T-helper 17 cell (primary cell): ENCODE results near the gene NT5DC2. TPM values are rescaled to one million over a fixed set of nuclear protein-coding genes. Genes with fewer than 3 reads are reported as not detected.

ENCODE experiments used
- ATAC-seq: fragments of 150-1000 bp; cut with Tn5 transposase; 2 replicates; pipeline ENCODE4 v1.10.0; 2021; ENCODE audit warnings: mild to moderate bottlenecking, moderate library complexity
- DNase-seq, 3 donors: peaks; one replicate each; pipeline versions ENCODE4 v3.0.0 to v3.0.0-alpha.2; 2020 to 2021
- H3K9me3 ChIP-seq: one replicate; pipeline ENCODE4 v1.7.0; 2013; ENCODE audit warnings: low read length, mild to moderate bottlenecking; ENCODE audit not compliant: control insufficient read depth, poor library complexity, severe bottlenecking
- H3K27ac Mint-ChIP-seq: one replicate; pipeline ENCODE4 v1.8.0; 2022; ENCODE audit warnings: mild to moderate bottlenecking, moderate library complexity, mixed read lengths
- H3K27me3 Mint-ChIP-seq: one replicate; pipeline ENCODE4 v1.8.0; 2022; ENCODE audit warnings: mixed read lengths
- H3K36me3 Mint-ChIP-seq: one replicate; pipeline ENCODE4 v1.8.0; 2022; ENCODE audit warnings: low read depth, mixed read lengths
- H3K4me1 Mint-ChIP-seq: one replicate; pipeline ENCODE4 v1.8.0; 2022; ENCODE audit warnings: mild to moderate bottlenecking, mixed read lengths
- H3K4me3 Mint-ChIP-seq: one replicate; pipeline ENCODE4 v1.8.0; 2022; ENCODE audit warnings: mild to moderate bottlenecking, moderate library complexity, mixed read lengths
- total RNA-seq, 4 donors: library from RNA in 2 of 4; stranded (reverse) in 2 of 4; gene quantifications; one replicate each; pipeline ENCODE4 v1.2.3 and lab custom pipeline; 2022 to 2026

NT5DC2 gene
- total RNA-seq, 2 donors from 2014 or later = 2.3 to 2.5 TPM

DNA sequence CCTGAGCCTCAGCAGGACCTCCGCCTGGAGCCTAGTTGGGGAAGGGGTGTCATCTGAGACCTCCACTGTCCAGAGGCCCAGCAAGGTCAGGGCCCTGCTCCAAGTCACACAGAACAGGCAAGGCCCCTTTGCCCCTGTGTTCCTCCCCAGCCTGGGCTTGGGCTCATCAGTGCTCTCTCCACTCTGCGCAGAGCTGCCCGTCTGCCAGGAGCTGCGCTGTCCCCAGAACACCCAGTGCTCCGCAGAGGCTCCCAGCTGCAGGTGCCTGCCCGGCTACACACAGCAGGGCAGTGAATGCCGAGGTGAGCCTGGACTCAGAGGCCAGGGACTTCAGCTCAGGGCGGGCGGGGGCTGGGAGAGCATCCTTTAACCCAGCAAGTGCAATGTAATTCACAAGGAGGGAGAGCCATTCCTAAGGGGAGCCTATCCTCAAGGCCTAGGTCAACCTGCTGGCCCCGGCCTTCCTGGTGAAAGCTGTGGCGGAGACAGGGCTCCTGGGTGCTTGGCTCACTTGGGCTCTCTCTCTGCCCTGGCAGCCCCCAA, 30.8 kb downstream of the NT5DC2 start:
- Mint-ChIP-seq H3K36me3 (no peaks in the 10 kb centered on the region), H3K27ac (no peak overlapping the region), H3K4me3 (no peak overlapping the region), H3K4me1 (no peaks in the 10 kb centered on the region), H3K27me3 (no peaks in the 10 kb centered on the region)
- DNase-seq (no peak), ATAC-seq (no peak)
- no peaks in the 10 kb centered on the region for H3K9me3 ChIP-seq

DNA sequence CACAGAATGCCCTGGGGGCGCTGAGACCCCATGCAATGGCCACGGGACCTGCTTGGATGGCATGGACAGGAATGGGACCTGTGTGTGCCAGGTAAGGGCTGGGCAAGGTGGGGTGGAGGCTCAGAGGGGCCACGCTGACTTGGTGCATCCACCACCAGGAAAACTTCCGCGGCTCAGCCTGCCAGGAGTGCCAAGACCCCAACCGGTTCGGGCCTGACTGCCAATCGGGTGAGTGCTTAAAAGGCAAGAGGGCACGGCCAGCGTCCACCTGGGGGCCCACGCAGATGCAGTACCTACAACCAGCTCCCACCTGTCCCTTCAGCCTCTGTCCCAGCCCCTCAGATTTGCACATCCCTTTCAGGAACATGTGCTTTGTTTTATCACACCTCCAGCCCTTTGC, 31.7 kb downstream of the NT5DC2 start:
- Mint-ChIP-seq H3K36me3 (no peaks in the 10 kb centered on the region), H3K4me1 (no peaks in the 10 kb centered on the region), H3K4me3 (no peak overlapping the region), H3K27me3 (no peaks in the 10 kb centered on the region), H3K27ac (no peak overlapping the region)
- DNase-seq (no peak), ATAC-seq (no peak)
- H3K9me3 ChIP-seq = no peaks in the 10 kb centered on the region

DNA sequence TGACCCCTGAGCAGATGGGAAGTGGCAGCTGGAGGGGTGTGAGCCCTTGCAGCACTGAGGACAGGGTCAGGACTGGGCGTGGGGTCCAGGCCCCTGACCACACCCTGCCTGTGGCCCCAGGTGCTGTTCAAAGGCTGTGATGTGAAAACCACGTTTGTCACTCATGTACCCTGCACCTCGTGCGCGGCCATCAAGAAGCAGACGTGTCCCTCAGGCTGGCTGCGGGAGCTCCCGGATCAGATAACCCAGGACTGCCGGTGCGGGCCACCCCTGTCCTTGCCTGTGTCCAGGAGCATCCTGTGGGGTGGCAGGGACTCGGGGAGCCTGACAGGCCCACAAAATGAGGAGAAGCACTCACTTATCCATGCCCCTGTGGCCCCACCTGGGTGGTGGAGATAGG, 32.6 kb downstream of the NT5DC2 start:
- no peak for ATAC-seq
- Mint-ChIP-seq H3K4me3 (no peak overlapping the region), H3K4me1 (no peaks in the 10 kb centered on the region), H3K27me3 (no peaks in the 10 kb centered on the region), H3K27ac (no peak overlapping the region), H3K36me3 (no peaks in the 10 kb centered on the region)
- DNase-seq = no peak
- H3K9me3 ChIP-seq = no peaks in the 10 kb centered on the region

DNA sequence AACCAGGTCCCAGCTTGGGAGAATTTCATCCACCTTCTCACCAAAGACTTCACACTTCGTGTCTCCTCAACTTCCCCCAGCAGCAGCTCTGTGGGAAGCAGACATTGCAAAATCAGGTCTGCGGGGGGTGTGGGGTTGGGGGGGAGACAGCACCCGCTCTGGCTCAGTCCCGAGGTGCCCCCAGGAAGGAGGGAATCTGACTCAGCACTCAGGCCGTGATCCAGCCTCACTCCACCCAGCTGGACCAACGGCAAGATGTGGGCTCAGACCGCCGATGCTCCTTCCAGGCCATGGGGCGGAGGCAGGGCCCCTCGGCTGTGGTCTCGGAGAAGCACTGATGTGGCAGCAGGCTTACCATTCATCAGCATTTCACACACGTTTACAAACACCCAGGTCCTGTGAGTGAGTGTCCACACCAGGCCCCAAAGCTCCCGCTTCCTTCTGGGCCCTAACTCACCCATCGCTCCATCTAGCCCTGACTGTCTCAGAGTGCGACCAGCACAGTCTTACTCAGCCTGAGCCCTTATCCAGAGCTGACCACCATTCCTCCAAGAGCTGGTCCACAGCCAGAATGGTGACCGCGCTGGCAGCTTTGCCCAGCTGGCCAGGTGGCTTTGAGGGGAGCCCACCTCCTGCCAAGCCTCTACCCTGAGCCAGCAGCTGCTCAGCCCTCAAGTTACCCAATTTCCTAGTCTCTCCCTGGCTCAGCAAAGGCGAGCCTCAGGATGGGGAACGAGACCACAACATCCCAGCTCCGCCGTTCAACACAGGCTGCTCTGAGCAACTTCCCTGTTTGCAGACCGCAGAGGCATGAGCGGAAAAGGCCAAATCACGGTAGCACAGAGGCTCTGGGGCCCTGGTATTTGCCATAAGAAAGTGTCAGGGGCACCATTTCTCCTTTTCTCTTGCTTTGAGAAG, 35.3 kb downstream of the NT5DC2 start:
- H3K27ac Mint-ChIP-seq = no peak overlapping the region
- H3K4me3 Mint-ChIP-seq = no peak overlapping the region
- ATAC-seq = peak; percentile 46
- no peaks in the 10 kb centered on the region for H3K9me3 ChIP-seq
- peaks cover 4% of the 10 kb centered on the region for H3K4me1 Mint-ChIP-seq
- H3K27me3 Mint-ChIP-seq = no peaks in the 10 kb centered on the region
- no peak for DNase-seq
- no peaks in the 10 kb centered on the region for H3K36me3 Mint-ChIP-seq

DNA sequence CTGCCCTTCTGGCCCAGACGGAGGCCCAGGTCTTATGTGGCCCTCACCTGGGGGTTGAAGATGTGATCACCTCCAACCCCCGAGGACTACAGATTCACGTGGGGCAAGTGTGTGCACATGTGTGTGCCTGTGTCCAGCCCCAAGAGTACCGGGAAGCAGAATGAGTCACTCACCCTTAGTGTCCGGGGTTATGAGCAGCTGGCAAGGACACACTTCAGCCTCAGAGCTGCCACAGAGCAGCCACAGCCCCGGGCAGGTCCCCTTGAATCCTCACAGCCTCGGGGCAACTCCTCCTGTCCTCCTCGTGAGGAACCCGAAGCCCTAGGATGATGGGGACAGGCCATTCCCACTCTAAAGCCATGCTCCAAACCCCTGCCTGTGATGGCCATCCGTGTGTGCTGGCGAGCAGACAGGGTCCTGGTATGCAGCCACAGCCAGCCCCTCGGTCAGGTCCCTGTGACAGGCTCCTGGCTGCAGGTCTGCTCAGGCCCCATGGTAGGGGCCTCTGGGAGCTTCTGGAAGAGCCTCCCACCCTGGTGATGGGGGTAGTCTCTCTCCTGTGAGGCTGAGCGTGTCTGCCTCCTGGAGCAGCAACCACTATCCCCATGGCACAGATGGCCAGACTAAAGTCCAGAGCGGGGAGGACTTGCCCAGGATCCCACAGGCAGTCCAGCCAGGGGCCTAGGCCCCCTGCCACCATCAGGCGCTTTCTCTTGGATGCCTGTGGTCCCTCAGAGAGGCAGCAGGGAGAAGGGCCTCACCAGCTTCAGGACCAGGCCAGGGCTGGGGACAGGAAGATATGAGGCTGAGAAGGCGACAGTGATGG, 37.7 kb downstream of the NT5DC2 start:
- ATAC-seq = no peak
- Mint-ChIP-seq H3K36me3 (no peaks in the 10 kb centered on the region), H3K27me3 (no peaks in the 10 kb centered on the region), H3K27ac (no peak overlapping the region), H3K4me1 (peaks cover 4% of the 10 kb centered on the region), H3K4me3 (no peak overlapping the region)
- no peak for DNase-seq
- H3K9me3 ChIP-seq = no peaks in the 10 kb centered on the region

DNA sequence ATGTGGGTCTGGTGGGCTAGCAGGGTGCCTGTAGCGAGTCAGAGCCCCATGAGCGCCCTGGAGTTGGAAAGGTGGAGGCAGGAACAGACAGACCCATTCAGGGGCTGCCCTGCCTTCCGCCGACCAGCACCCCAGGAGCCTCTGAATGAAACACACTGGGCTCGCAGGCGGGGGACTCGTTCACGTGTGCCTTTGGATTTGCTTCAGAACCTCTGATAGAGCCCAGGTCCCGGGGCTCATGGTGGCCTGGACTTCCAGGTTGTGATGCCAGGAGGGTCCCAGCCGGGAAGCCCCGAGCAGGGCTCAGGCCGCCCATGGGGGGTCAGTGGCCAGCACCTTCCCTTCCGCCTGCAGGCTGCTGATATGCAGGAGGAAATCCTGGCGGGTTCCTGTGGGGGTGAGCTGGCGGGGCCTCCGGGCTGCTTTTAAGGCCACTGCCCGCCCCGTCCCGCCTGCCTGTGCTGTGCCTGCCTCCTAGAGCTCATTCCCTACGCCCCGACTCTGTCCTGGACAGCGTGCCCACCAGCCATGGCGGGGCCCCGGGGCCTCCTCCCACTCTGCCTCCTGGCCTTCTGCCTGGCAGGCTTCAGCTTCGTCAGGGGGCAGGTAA, 38.7 kb downstream of the NT5DC2 start, which contains the start of gene STAB1:
TSS of gene STAB1 (plus strand) at position 453 of the 610 bp plus-strand sequence. CDS start at position 529, 76 bp downstream.
- no peak for ATAC-seq

DNA sequence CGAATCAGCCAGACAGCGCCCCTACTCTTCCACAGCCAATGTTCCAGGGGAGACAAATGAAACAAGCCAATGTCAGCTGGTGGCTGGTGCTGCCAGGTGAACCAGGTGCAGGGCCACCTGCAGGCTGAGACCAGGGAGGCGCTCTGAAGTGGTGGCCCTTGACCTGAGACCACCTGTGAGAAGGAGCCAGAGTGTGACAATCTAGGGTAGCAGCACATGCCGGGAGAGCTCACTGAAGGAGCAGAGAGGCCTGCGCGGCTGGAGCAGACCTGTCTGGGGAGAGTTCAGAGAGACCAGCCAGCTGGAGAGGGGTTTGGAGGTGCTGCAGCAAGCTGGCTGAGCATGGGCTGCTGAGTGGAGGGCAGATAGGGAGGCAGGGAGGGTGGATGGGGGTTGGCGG, 39.2 kb downstream of the NT5DC2 start:
- ATAC-seq (no peak), DNase-seq (no peak)
- Mint-ChIP-seq H3K27ac (peak overlapping the region; percentile 24), H3K27me3 (no peaks in the 10 kb centered on the region), H3K36me3 (no peaks in the 10 kb centered on the region), H3K4me3 (no peak overlapping the region), H3K4me1 (peaks cover 8% of the 10 kb centered on the region)
- H3K9me3 ChIP-seq = no peaks in the 10 kb centered on the region

More for the DNA sequence above, 38.7 kb downstream of the NT5DC2 start, which contains the start of gene STAB1:
- no peaks in the 10 kb centered on the region for H3K36me3 Mint-ChIP-seq
- peaks cover 8% of the 10 kb centered on the region for H3K4me1 Mint-ChIP-seq
- H3K27me3 Mint-ChIP-seq = no peaks in the 10 kb centered on the region
- no peak for DNase-seq
- H3K4me3 Mint-ChIP-seq = no peak within 1 kb of the TSS
- H3K9me3 ChIP-seq = no peaks in the 10 kb centered on the region
- H3K27ac Mint-ChIP-seq = peak within 1 kb of the TSS; percentile 24

DNA sequence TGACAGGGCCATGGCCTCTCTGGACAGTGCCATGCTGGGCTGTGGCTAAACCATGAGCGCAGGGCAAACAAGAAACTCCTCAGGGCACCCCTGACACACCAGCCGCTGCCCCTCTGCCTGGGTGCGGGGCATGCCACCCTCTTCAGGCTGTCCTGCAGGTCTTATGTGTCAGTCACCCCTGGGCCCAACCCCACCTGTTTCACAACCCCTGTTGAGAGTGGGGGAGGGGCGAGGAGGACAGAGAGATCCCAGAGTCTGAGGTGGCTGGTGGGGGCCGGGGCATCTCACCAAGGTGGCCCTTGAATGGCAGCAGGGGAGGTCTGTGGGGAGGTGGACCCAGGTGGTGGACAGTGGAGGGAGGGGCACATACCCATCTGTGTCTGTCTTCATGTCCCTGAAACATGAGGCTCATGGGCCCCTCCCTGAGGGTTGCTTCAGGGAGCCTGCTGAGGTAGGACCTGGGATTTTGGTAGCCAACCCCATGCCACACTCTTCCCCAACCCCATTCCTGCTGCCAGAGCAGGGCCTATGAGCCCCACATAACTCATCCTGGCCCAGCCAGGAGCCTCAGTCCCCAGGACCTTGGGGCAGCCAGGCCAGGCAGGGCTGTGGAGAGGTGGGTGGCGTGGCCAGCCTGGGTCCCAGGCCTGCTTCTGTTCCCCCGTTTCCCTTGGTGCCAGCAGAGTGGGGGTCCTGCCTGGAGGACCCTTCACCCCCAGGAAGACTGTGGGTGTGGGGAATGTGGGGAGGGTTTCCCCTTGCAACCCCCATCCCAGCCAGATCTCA, 40.2 kb downstream of the NT5DC2 start:
- no peak overlapping the region for H3K4me3 Mint-ChIP-seq
- no peaks in the 10 kb centered on the region for H3K36me3 Mint-ChIP-seq
- H3K27ac Mint-ChIP-seq = no peak overlapping the region
- H3K4me1 Mint-ChIP-seq = peaks cover 8% of the 10 kb centered on the region
- H3K9me3 ChIP-seq = no peaks in the 10 kb centered on the region
- H3K27me3 Mint-ChIP-seq = no peaks in the 10 kb centered on the region
- ATAC-seq = no peak
- DNase-seq = no peak

DNA sequence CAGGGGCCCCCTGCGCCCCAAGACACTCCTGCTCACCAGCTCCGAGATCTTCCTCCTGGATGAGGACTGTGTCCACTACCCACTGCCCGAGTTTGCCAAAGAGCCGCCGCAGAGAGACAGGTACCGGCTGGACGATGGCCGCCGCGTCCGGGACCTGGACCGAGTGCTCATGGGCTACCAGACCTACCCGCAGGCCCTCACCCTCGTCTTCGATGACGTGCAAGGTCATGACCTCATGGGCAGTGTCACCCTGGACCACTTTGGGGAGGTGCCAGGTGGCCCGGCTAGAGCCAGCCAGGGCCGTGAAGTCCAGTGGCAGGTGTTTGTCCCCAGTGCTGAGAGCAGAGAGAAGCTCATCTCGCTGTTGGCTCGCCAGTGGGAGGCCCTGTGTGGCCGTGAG, 41.6 kb downstream of the NT5DC2 start:
- no peaks in the 10 kb centered on the region for H3K27me3 Mint-ChIP-seq
- H3K36me3 Mint-ChIP-seq = no peaks in the 10 kb centered on the region
- H3K27ac Mint-ChIP-seq = no peak overlapping the region
- no peaks in the 10 kb centered on the region for H3K9me3 ChIP-seq
- no peak overlapping the region for H3K4me3 Mint-ChIP-seq
- DNase-seq (no peak), ATAC-seq (no peak)
- peaks cover 8% of the 10 kb centered on the region for H3K4me1 Mint-ChIP-seq

DNA sequence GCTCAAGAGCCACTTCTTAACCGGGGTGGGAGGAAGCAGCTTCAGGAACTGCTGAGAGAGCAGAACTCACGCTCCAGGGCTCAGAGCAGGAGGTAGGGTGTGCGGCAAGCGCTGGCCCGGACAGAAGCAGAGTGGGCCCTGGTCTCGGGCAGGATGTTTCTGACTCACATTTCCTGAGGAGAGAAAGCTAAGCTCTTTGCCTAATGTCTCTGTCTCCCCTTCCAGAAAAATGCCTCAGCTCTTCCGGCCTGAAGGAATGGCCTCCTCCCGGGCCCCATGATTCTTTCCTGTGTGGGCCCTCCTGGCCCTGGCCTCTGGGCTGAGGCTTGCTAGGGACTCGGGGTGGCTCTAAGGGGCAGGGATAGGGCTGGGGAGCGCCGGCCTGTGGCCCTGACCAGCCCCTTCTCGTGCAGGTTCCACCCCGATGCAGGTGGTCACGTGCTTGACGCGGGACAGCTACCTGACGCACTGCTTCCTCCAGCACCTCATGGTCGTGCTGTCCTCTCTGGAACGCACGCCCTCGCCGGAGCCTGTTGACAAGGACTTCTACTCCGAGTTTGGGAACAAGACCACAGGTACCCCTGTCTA, 42.6 kb downstream of the NT5DC2 start:
- no peaks in the 10 kb centered on the region for H3K9me3 ChIP-seq
- H3K27ac Mint-ChIP-seq = peak overlapping the region; percentile 14
- DNase-seq (no peak), ATAC-seq (peak; percentile 32)
- no peak overlapping the region for H3K4me3 Mint-ChIP-seq
- H3K4me1 Mint-ChIP-seq = peaks cover 8% of the 10 kb centered on the region
- no peaks in the 10 kb centered on the region for H3K36me3 Mint-ChIP-seq
- H3K27me3 Mint-ChIP-seq = no peaks in the 10 kb centered on the region

DNA sequence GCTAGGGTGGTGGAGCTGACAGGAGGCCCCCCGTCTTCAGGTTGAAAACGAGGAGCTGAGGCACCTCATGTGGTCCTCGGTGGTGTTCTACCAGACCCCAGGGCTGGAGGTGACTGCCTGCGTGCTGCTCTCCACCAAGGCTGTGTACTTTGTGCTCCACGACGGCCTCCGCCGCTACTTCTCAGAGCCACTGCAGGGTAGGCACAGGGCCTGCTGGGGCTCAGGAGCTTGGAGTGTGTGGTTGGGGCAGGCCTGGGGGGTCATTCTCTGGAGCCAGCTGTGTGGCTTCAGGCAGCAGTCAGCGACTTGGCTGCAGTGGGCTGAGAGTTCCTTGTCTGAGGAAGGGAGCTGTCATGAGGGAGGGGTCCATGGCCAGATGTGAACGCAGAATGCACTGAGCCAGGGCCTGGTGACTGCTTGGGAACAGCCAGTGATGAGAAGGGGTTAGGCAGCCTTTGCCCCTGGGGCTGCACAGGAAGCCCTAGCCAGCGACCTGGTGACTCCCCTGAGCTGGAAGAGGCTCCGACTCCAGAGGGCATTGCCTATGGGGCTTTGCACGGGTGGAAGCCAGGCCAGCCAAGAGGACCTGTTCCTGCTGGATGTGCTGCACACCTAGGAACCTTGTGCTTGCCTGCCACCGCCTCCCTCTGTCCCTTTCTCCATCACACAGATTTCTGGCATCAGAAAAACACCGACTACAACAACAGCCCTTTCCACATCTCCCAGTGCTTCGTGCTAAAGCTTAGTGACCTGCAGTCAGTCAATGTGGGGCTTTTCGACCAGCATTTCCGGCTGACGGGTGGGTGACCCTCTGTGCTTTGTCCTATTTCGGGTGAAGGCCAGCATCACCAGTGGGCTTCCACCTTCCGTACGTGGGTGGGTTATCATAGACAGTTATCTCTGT, 43.4 kb downstream of the NT5DC2 start:
- peaks cover 8% of the 10 kb centered on the region for H3K4me1 Mint-ChIP-seq
- H3K36me3 Mint-ChIP-seq = peaks cover 2% of the 10 kb centered on the region
- ATAC-seq (no peak), DNase-seq (no peak)
- no peak overlapping the region for H3K4me3 Mint-ChIP-seq
- peak overlapping the region; percentile 21 for H3K27ac Mint-ChIP-seq
- no peaks in the 10 kb centered on the region for H3K9me3 ChIP-seq
- no peaks in the 10 kb centered on the region for H3K27me3 Mint-ChIP-seq
